ENCODE results near the gene RIN2. TPM values are rescaled to one million over a fixed set of nuclear protein-coding genes. Genes with fewer than 3 reads are reported as not detected.

Gene RIN2
- polyA plus RNA-seq, 1 donor (not counting 4 experiments of a cell fraction or from before 2014, with no cell fraction given): 40.1 TPM

DNA sequence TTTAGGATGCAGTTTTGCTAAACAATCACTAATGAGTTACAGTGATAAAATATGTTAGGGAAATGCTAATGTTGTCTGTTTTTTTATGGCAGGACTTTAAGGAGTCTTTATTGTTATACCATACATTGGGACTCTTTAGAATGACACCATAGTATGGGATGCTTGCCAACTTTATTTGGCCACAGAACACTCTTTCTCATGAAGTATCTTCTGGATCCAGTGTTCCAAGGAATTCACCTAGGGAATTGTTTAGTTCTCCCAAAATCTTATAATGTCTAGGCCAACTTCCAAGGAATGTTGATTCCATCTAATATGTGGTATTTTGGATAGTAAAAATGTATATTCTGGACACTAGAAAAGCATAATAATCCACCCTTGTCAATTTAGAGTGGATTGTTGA lies 3.3 kb downstream of the RIN2 start:
- FAIRE-seq (no peak), DNase-seq (ENCODE audit: low read depth, low spot score) (no peak)
- H3K36me3 ChIP-seq (ENCODE audit: control insufficient read depth in 2 of 2, extremely low read depth in 1 of 2, insufficient read depth in 2 of 2, low read length in 2 of 2): no peaks in the 10 kb centered on the region
- H3K27ac ChIP-seq (ENCODE audit: control insufficient read depth, insufficient read depth, low read length): no peak overlapping the region
- no peak overlapping the region for H3K9ac ChIP-seq (ENCODE audit: control insufficient read depth, extremely low read depth, insufficient read depth, low read length)
- dilution Hi-C loops (cut with MboI; ENCODE audit: extremely low pct_ligation_motif_present, low sequenced_read_pairs): no loop called here
- TF ChIP-seq EZH2 (IDR thresholded peaks at IDR 0.05; ENCODE audit: low read length): no peak
- TF ChIP-seq, protein P1, sequence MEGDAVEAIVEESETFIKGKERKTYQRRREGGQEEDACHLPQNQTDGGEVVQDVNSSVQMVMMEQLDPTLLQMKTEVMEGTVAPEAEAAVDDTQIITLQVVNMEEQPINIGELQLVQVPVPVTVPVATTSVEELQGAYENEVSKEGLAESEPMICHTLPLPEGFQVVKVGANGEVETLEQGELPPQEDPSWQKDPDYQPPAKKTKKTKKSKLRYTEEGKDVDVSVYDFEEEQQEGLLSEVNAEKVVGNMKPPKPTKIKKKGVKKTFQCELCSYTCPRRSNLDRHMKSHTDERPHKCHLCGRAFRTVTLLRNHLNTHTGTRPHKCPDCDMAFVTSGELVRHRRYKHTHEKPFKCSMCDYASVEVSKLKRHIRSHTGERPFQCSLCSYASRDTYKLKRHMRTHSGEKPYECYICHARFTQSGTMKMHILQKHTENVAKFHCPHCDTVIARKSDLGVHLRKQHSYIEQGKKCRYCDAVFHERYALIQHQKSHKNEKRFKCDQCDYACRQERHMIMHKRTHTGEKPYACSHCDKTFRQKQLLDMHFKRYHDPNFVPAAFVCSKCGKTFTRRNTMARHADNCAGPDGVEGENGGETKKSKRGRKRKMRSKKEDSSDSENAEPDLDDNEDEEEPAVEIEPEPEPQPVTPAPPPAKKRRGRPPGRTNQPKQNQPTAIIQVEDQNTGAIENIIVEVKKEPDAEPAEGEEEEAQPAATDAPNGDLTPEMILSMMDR (optimal IDR thresholded peaks at IDR 0.05 in 1 of 3, IDR thresholded peaks at IDR 0.05 in 1 of 3, conservative IDR thresholded peaks at IDR 0.05 in 1 of 3; ENCODE audit: extremely low read depth in 1 of 3, insufficient read depth in 2 of 3, low read length in 3 of 3): no peak
- H3K4me1 ChIP-seq (ENCODE audit: control insufficient read depth, extremely low read depth, insufficient read depth, low read length): peaks cover 14% of the 10 kb centered on the region
- H3K79me2 ChIP-seq (ENCODE audit: control insufficient read depth, insufficient read depth, low read length): no peaks in the 10 kb centered on the region
- H3K9me3 ChIP-seq (ENCODE audit: control insufficient read depth, low read depth, low read length): no peaks in the 10 kb centered on the region
- no peaks in the 10 kb centered on the region for H4K20me1 ChIP-seq (ENCODE audit: control insufficient read depth, extremely low read depth, insufficient read depth, low read length)
- H3K4me3 ChIP-seq (ENCODE audit: control insufficient read depth in 2 of 3, extremely low read depth in 1 of 3, insufficient read depth in 2 of 3, low read depth in 1 of 3, low read length in 3 of 3): no peak overlapping the region
- no peaks in the 10 kb centered on the region for H3K9me1 ChIP-seq (ENCODE audit: control insufficient read depth, extremely low read depth, insufficient read depth, low read length)
- no peak overlapping the region for H2AFZ ChIP-seq (ENCODE audit: control insufficient read depth, low read length)
- peaks cover 3% of the 10 kb centered on the region for H3K27me3 ChIP-seq (ENCODE audit: control insufficient read depth, extremely low read depth, insufficient read depth, low read length)
- no peak overlapping the region for H3K4me2 ChIP-seq (ENCODE audit: control insufficient read depth, extremely low read depth, insufficient read depth, low read depth, low read length)

DNA sequence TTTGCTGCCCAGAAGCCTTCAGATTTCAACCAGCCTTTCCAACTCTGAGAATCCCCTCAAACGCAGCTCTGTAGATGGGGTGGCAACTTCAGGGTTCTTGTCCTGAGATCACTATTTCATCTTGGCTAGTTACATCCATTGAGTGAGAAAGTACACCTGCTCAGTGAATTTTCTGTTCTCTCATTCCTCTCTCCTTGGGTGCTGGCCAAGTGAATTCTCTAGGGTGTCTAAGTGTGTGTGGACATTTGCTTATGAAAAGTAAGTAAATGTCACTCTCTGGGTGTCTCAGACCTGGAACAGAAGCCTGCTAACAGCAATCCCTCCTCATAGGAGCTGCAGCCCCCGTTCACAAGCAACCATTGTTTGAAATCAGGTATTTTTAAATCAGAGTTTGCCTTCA lies 3.8 kb downstream of the RIN2 start:
- no peaks in the 10 kb centered on the region for H3K79me2 ChIP-seq (ENCODE audit: control insufficient read depth, insufficient read depth, low read length)
- DNase-seq (ENCODE audit: low read depth, low spot score) (no peak), FAIRE-seq (no peak)
- dilution Hi-C loops (cut with MboI; ENCODE audit: extremely low pct_ligation_motif_present, low sequenced_read_pairs): no loop called here
- H3K9ac ChIP-seq (ENCODE audit: control insufficient read depth, extremely low read depth, insufficient read depth, low read length): no peak overlapping the region
- H4K20me1 ChIP-seq (ENCODE audit: control insufficient read depth, extremely low read depth, insufficient read depth, low read length): no peaks in the 10 kb centered on the region
- H3K36me3 ChIP-seq (ENCODE audit: control insufficient read depth in 2 of 2, extremely low read depth in 1 of 2, insufficient read depth in 2 of 2, low read length in 2 of 2): no peaks in the 10 kb centered on the region
- no peaks in the 10 kb centered on the region for H3K9me1 ChIP-seq (ENCODE audit: control insufficient read depth, extremely low read depth, insufficient read depth, low read length)
- H3K27me3 ChIP-seq (ENCODE audit: control insufficient read depth, extremely low read depth, insufficient read depth, low read length): peaks cover 3% of the 10 kb centered on the region
- H3K9me3 ChIP-seq (ENCODE audit: control insufficient read depth, low read depth, low read length): no peaks in the 10 kb centered on the region
- H3K4me2 ChIP-seq (ENCODE audit: control insufficient read depth, extremely low read depth, insufficient read depth, low read depth, low read length): no peak overlapping the region
- TF ChIP-seq, protein P1 (optimal IDR thresholded peaks at IDR 0.05 in 1 of 3, IDR thresholded peaks at IDR 0.05 in 1 of 3, conservative IDR thresholded peaks at IDR 0.05 in 1 of 3; ENCODE audit: extremely low read depth in 1 of 3, insufficient read depth in 2 of 3, low read length in 3 of 3): no peak
- TF ChIP-seq EZH2 (IDR thresholded peaks at IDR 0.05; ENCODE audit: low read length): no peak
- H3K4me3 ChIP-seq (ENCODE audit: control insufficient read depth in 2 of 3, extremely low read depth in 1 of 3, insufficient read depth in 2 of 3, low read depth in 1 of 3, low read length in 3 of 3): no peak overlapping the region
- no peak overlapping the region for H2AFZ ChIP-seq (ENCODE audit: control insufficient read depth, low read length)
- H3K27ac ChIP-seq (ENCODE audit: control insufficient read depth, insufficient read depth, low read length): no peak overlapping the region
- peaks cover 11% of the 10 kb centered on the region for H3K4me1 ChIP-seq (ENCODE audit: control insufficient read depth, extremely low read depth, insufficient read depth, low read length)

Data from keratinocyte (primary cell).